Cortex of kidney (tissue), 1 donor: ENCODE results near the gene UNC13D.
"Not testable (repeated sequence)": the region's sequence is repeated elsewhere in the genome, so short reads cannot be mapped to it uniquely, and the experiment has no call there.

Source experiments
- DNase-seq: peaks from one replicate; lab custom pipeline; 2025; lab: John Stamatoyannopoulos, UW

UNC13D gene

DNA sequence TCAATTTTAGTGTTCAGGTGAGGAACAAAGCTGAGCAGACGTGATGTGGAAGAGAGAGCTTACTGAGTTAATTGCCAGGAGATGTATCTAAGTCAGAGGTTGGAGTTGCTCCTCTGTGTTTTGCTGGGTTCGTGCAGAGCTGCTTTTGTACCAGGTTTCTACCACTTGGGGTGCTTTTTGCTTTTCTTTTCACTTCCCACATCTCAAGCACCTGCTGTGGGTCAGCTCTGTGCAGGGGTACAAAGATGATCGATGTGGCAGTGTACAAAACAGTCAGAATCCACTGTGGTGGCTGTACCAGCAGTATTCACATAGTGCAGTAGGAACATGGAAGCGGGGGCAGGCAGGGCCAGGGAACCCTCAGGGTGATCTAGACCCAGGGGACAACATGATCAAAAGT is 44.8 kb downstream of the UNC13D start:
- DNase-seq = no peak

- DNase-seq = no peak
Observed at GRCh38 chr17:75795820-75796607, 48.2 kb downstream of the UNC13D start.

DNA sequence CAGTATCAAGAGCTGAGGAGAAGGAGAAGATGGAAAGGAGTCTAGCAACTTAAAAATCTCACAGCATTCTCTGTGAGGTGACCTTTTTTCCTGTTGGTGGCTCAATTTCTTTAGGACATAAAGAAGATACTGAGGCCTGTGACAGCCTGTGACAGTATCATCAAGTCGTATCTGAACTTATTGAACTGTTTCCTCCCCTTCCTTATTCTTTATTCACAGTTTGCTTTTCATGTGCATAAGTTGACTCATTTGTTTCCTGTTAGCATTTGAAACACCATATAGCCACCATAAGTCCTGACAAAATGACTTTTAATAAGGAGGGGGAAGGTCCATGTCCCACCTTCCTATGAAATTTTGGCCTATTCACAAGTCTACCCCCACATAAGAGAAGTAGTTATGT is 50.7 kb downstream of the UNC13D start:
- DNase-seq = no peak

GRCh38 chr17:75791254-75791653 is 53.0 kb downstream of the UNC13D start:
- no peak for DNase-seq

GRCh38 chr17:75785016-75785890 is 59.0 kb downstream of the UNC13D start:
- no peak for DNase-seq

DNA sequence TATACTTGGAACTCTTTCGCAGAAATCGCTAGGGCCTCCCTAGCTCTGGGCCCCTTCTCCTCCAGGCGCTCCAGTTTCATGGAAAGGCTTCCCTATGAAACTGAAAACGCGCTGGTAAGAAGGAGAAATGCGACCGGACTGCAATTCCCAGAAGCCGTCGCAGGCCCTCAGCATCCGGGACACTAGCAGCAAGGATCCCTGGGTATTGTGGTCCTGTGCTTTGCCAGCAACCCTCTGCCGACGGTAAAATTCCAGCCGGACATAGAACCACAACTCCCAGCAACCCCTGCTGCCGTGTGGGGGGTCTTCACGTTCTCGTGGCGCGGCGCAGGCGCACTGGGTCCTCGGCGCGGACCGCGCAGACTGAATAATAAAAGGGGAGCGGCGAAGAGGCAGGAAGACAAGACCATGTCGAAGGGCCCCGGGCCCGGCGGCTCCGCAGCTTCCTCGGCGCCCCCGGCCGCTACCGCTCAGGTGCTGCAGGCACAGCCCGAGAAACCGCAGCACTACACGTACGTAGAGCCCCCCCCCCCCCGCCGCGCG is 59.7 kb downstream of the UNC13D start, which contains the start of gene UNK:
TSS of gene UNK (plus strand) at position 334 of the 543 bp plus-strand sequence. CDS start at position 409, 75 bp downstream.
- DNase-seq = no peak

- DNase-seq = no peak
Observed at GRCh38 chr17:75783803-75784472, 60.3 kb downstream of the UNC13D start.

GRCh38 chr17:75783069-75783783 is 61.0 kb downstream of the UNC13D start:
- DNase-seq = no peak

GRCh38 chr17:75779987-75780889 is 64.0 kb downstream of the UNC13D start:
- no peak for DNase-seq

DNA sequence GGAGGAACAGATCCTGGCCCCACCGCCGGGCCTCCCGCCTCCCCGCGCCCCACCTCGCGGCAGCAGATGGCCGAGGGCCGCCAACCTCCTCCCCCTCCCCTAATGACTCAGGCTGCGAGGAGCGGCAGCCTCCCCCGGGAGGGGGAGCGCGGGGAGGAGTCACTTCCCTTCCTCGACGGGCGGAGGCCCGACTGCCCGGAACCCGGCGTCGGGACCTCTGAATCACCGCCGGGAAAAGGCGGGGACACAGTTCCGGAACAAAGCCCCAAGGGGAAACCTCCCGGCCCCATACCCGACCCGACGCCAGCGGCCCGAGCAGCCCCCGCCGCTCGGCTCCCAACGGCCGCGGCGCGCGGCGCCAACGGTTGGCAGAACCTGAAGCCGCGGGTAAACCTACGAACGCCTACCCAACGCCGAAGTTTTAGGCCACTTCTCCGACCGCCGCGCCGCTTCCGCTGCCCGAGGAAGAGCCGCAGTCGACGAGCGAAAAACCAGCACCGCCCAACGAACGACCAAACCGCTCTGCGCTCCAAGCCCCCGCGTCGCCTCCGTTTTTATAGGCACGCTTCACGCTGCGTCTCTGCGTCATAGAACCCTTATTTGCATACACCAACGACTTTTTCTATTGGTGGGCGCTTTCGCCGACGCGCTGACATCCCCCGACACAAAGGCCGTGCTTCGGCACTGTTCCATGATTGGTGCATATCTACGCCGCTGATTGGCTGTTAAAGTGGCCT is 64.8 kb downstream of the UNC13D start:
- no peak for DNase-seq

DNA sequence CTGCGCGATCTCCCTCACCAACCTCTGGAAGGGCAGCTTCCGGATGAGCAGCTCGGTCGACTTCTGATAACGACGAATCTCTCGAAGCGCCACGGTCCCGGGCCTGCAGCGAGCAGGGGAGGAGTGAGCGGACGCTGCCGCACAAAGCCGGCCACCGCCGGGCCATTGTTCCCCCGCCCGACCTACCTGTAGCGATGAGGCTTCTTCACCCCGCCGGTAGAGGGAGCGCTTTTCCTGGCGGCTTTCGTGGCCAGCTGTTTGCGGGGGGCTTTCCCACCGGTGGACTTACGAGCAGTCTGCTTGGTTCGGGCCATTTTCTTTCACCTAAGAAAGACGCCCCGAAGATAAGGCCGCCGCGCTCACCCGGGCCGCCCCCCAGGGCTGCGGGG is 65.3 kb downstream of the UNC13D start:
- DNase-seq = no peak

GRCh38 chr17:75778066-75778860 is 65.9 kb downstream of the UNC13D start:
- DNase-seq = not testable (repeated sequence)

GRCh38 chr17:75777296-75777922 is 66.8 kb downstream of the UNC13D start:
- DNase-seq = no peak
